MM.1S (cell line): Measurements from ENCODE around the gene JDP2.

Source experiments
- DNase-seq: peaks from one replicate; pipeline ENCODE4 v3.0.0-alpha.2; 2015
- H2AFZ ChIP-seq: fragments of 300-600 bp; sonication (generic); 2 replicates; pipeline ENCODE4 v1.6.0; 2016; ENCODE audit warnings: antibody characterized with exemption, low read length
- H3F3A ChIP-seq: fragments of 300-600 bp; sonication (generic); 2 replicates; pipeline ENCODE4 v1.6.1; 2016; ENCODE audit warnings: mild to moderate bottlenecking, antibody characterized with exemption, low read length, moderate library complexity, mixed read lengths; ENCODE audit not compliant: insufficient read depth
- H3K27ac ChIP-seq: fragments of 300-600 bp; sonication (generic); 2 replicates; pipeline ENCODE4 v1.5.1; 2016; ENCODE audit warnings: mild to moderate bottlenecking, low read length
- H3K27me3 ChIP-seq: fragments of 300-600 bp; sonication (generic); replicated peaks from 2 replicates; pipeline ENCODE4 v1.6.0; 2016; ENCODE audit warnings: low read length; ENCODE audit not compliant: insufficient read depth
- H3K36me3 ChIP-seq: fragments of 300-600 bp; sonication (generic); replicated peaks from 2 replicates; pipeline ENCODE4 v1.6.1; 2016; ENCODE audit warnings: mild to moderate bottlenecking, low read length, mixed read lengths; ENCODE audit not compliant: insufficient read depth
- H3K4me1 ChIP-seq: fragments of 300-600 bp; sonication (generic); 2 replicates; pipeline ENCODE4 v1.6.1; 2016; ENCODE audit warnings: low read length, mixed read lengths
- H3K4me2 ChIP-seq: fragments of 300-600 bp; sonication (generic); 2 replicates; pipeline ENCODE4 v1.6.0; 2016; ENCODE audit warnings: low read depth, low read length
- H3K4me3 ChIP-seq: fragments of 300-600 bp; sonication (generic); 2 replicates; pipeline ENCODE4 v1.5.1; 2016; ENCODE audit warnings: low read length, mixed read lengths
- H3K79me2 ChIP-seq: fragments of 300-600 bp; sonication (generic); 2 replicates; pipeline ENCODE4 v1.6.1; 2016; ENCODE audit warnings: mixed run types, low read length, mixed read lengths
- H3K9ac ChIP-seq: fragments of 300-600 bp; sonication (generic); 2 replicates; pipeline ENCODE4 v1.6.1; 2016; ENCODE audit warnings: low read length, mixed read lengths
- H3K9me2 ChIP-seq: fragments of 300-600 bp; sonication (generic); replicated peaks from 2 replicates; pipeline ENCODE4 v1.6.1; 2016; ENCODE audit warnings: mild to moderate bottlenecking, low read length, mixed read lengths; ENCODE audit not compliant: insufficient read depth
- H3K9me3 ChIP-seq: fragments of 300-600 bp; sonication (generic); replicated peaks from 2 replicates; pipeline ENCODE4 v1.6.1; 2016; ENCODE audit warnings: mild to moderate bottlenecking, low read length, mixed read lengths; ENCODE audit not compliant: insufficient read depth
- H4K20me1 ChIP-seq: fragments of 300-600 bp; sonication (generic); 2 replicates; pipeline ENCODE4 v1.6.1; 2016; ENCODE audit warnings: mild to moderate bottlenecking, low read length, moderate library complexity, mixed read lengths; ENCODE audit not compliant: insufficient read depth
- EZH2 ChIP-seq: fragments of 300-600 bp; sonication (generic); optimal IDR thresholded peaks from 2 replicates; pipeline ENCODE3; 2017; ENCODE audit warnings: low read depth, mild to moderate bottlenecking, antibody characterized with exemption, low read length, mixed read lengths
- EZH2phosphoT487 ChIP-seq: fragments of 300-600 bp; sonication (generic); IDR thresholded peaks from 2 replicates; pipeline ENCODE4 v1.6.1; 2018; ENCODE audit warnings: antibody characterized with exemption, low read length
- TF ChIP-seq, protein P1 (sequence below): fragments of 300-600 bp; sonication (generic); IDR thresholded peaks from 2 replicates; pipeline ENCODE4 v1.5.1; 2016; ENCODE audit warnings: antibody characterized with exemption, low read length, mixed read lengths

Gene JDP2

DNA sequence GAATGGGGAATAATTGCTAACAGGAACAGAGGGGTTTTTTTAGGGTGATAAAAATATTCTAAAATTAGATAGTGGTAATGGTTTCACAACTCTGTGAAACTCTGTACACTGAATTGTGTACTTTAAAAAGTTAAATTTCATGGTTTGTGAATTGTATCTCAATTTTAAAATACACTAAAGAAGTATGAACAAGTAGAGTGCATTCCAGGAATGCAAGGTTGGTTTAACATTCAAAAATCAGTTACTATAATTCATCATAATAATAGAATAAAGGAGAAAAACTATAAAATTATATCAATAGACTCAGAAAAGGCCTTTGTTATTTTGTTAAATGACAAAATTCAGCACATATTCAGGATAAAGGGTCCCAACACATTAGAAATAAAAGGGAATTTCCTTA lies 83.4 kb downstream of the JDP2 start:
- no peak overlapping the region for H3K27ac ChIP-seq
- H3K4me2 ChIP-seq: no peak overlapping the region
- H3K9ac ChIP-seq: no peak overlapping the region
- H3K9me2 ChIP-seq: no peaks in the 10 kb centered on the region
- no peak for DNase-seq
- no peaks in the 10 kb centered on the region for H4K20me1 ChIP-seq
- no peaks in the 10 kb centered on the region for H3K79me2 ChIP-seq
- H2AFZ ChIP-seq: no peak overlapping the region
- H3K4me1 ChIP-seq: no peaks in the 10 kb centered on the region
- no peaks in the 10 kb centered on the region for H3K27me3 ChIP-seq
- H3K4me3 ChIP-seq: no peak overlapping the region
- H3K9me3 ChIP-seq: no peaks in the 10 kb centered on the region
- H3F3A ChIP-seq: no peaks in the 10 kb centered on the region
- TF ChIP-seq, protein P1, sequence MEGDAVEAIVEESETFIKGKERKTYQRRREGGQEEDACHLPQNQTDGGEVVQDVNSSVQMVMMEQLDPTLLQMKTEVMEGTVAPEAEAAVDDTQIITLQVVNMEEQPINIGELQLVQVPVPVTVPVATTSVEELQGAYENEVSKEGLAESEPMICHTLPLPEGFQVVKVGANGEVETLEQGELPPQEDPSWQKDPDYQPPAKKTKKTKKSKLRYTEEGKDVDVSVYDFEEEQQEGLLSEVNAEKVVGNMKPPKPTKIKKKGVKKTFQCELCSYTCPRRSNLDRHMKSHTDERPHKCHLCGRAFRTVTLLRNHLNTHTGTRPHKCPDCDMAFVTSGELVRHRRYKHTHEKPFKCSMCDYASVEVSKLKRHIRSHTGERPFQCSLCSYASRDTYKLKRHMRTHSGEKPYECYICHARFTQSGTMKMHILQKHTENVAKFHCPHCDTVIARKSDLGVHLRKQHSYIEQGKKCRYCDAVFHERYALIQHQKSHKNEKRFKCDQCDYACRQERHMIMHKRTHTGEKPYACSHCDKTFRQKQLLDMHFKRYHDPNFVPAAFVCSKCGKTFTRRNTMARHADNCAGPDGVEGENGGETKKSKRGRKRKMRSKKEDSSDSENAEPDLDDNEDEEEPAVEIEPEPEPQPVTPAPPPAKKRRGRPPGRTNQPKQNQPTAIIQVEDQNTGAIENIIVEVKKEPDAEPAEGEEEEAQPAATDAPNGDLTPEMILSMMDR: no peak
- no peak for TF ChIP-seq EZH2phosphoT487
- no peak for TF ChIP-seq EZH2
- no peaks in the 10 kb centered on the region for H3K36me3 ChIP-seq

- Histone ChIP-seq H3K4me2 (no peak overlapping the region), H3K4me3 (no peak overlapping the region)
- TF ChIP-seq, protein P1: no peak
- no peak for TF ChIP-seq EZH2phosphoT487
- no peak for TF ChIP-seq EZH2
Observed at GRCh38 chr14:75513911-75514672, 86.3 kb downstream of the JDP2 start.

DNA sequence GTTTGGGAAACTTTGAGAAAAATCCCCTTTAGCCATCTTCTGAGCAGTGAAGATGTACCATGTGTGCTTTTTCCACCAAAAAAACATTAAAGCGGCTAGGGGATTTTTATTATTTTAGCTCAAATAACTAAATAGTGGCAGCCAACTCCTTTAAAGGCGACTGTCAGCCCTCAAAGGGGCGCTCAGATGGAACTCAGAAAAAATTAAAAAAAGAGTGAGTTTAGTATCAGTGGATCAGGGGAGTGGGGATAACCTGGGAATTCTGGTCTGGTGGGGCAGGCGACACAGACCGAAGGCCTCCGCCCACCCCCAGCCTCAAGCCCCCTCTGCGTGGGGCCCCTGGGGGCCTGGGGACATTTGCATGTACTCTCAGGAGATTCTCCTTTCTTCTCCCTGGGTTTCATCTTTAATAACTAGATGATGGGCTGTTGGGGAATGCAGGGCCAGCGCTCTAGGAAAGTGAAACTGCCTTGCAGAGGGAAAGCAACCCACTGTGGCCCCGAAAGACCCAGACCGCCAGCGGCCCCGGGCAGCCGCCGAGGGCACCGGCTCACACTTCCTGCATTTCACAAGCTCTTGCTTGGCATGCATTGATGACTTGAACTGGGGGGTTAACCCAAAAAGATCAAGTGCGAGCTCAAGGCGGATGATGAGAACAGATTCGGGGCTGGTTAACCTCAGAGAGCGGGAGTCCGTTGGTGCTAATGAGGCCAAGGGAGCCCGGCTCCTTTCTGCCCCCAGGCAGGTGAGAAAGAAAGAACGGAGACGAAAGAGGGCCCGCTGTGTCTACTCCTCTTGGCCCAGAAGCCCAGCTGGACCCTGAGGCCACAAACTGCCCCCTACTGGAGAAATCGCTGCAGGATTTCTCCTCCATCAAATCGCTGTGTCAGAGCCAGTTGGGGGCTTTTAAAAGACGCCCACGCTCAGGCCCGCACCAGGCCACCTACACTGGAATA lies 87.1 kb downstream of the JDP2 start:
- Histone ChIP-seq H4K20me1 (no peaks in the 10 kb centered on the region), H3K4me1 (no peaks in the 10 kb centered on the region), H3K9me2 (no peaks in the 10 kb centered on the region), H3K27ac (no peak overlapping the region), H3K9ac (no peak overlapping the region), H3K27me3 (no peaks in the 10 kb centered on the region), H3K36me3 (no peaks in the 10 kb centered on the region), H3K4me2 (peak overlapping the region; percentile 51; the same call in 1 of the 2 replicates), H3F3A (no peaks in the 10 kb centered on the region), H3K4me3 (peak overlapping the region; percentile 30), H2AFZ (0 out of 2 replicates have a peak overlapping the region, but pooled peaks have one; percentile 11), H3K79me2 (no peaks in the 10 kb centered on the region), H3K9me3 (no peaks in the 10 kb centered on the region)
- DNase-seq: peak; percentile 12
- TF ChIP-seq, protein P1: no peak
- no peak for TF ChIP-seq EZH2
- TF ChIP-seq EZH2phosphoT487: no peak

More at GRCh38 chr14:75513911-75514672, 86.3 kb downstream of the JDP2 start:
- Histone ChIP-seq H3K79me2 (no peaks in the 10 kb centered on the region), H3K9me3 (no peaks in the 10 kb centered on the region), H3K36me3 (no peaks in the 10 kb centered on the region), H3K4me1 (no peaks in the 10 kb centered on the region), H3K9me2 (no peaks in the 10 kb centered on the region), H3K27ac (no peak overlapping the region), H3K9ac (no peak overlapping the region), H4K20me1 (no peaks in the 10 kb centered on the region), H3F3A (no peaks in the 10 kb centered on the region), H3K27me3 (no peaks in the 10 kb centered on the region), H2AFZ (no peak overlapping the region)
- no peak for DNase-seq
